ENCODE results near the gene SORCS3. TPM values are rescaled to one million over a fixed set of nuclear protein-coding genes. Genes with fewer than 3 reads are reported as not detected.

Gene SORCS3
- total and polyA plus RNA-seq, 9 of the 15 experiments (the other 6 are each of a cell fraction or from before 2014, with no cell fraction given), result not detected

DNA sequence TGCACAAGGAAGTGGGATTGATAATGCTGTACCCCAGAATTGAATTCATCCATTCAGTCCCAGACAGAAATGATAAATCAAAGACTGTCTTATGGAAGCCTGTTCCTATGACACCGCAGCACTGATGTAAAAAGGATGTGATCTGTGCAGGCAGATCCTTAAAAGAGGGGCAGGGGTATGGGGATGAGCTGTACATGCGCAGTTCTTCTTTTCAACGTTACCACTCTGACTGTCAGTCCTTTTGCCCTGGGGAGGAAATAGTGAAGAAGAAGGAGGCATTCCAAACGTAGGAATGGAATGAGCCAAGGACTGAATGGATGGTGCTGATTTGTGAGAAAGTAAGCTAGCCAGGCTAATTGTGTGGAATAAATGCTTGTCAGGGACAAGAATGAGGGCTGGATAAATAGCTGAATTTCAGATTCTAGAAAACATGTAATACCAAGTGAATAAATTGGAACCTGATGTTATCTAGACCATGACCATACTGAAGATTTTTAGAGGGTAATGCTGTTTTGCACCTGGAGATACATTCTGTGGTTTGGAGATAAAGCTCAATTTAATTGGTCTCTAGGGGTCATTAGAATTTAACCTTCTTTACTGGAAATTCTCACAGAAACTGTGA, 509.3 kb downstream of the SORCS3 start:
- no peaks in the 10 kb centered on the region for H3K9me1 ChIP-seq (ENCODE audit: control insufficient read depth, insufficient read depth, low read length)
- no TSS peak for BruUV-seq (replicated peaks)
- no peaks in the 10 kb centered on the region for H3K36me3 ChIP-seq (ENCODE audit: control insufficient read depth, insufficient read depth, low read length)
- no peak overlapping the region for H3K4me2 ChIP-seq (ENCODE audit: insufficient read depth, low read length)
- H3K27ac ChIP-seq (ENCODE audit: extremely low read depth, low read depth, low read length), result no peak overlapping the region
- H4K20me1 ChIP-seq (replicated peaks; ENCODE audit: control insufficient read depth, insufficient read depth, low read length), result no peaks in the 10 kb centered on the region
- ChIA-PET CTCF (ENCODE audit: low intra/inter-chr PET ratio) (no interaction called here), POLR2A (no interaction called here)
- FAIRE-seq (no peak), DNase-seq (ENCODE audit: extremely low read depth in 1 of 4, low spot score in 3 of 4) (no peak), ATAC-seq (no peak)
- H2AFZ ChIP-seq (ENCODE audit: low read depth, low read length), result no peak overlapping the region
- H3K27me3 ChIP-seq (ENCODE audit: control insufficient read depth in 2 of 2, insufficient read depth in 2 of 2, low read length in 2 of 2), result no peaks in the 10 kb centered on the region
- H3K9me3 ChIP-seq (replicated peaks; ENCODE audit: control insufficient read depth, insufficient read depth, low read depth, low read length), result no peaks in the 10 kb centered on the region
- in situ Hi-C loops (cut with MboI) (no loop called here), intact Hi-C loops (cut with micrococcal nuclease) (no loop called here)
- no peaks in the 10 kb centered on the region for H3K4me1 ChIP-seq (replicated peaks in 1 of 2; ENCODE audit: control insufficient read depth in 2 of 2, insufficient read depth in 2 of 2, low read length in 2 of 2)
- no peak overlapping the region for H3K4me3 ChIP-seq
- whole genome bisulfite sequencing (ENCODE audit: insufficient coverage, low coverage, missing lambda C conversion rate), result 0% methylated on average over 4 of the region's 4 CpGs
- H3K9ac ChIP-seq (ENCODE audit: insufficient read depth in 1 of 2, low read depth in 2 of 2, low read length in 2 of 2), result no peak overlapping the region
- no peaks in the 10 kb centered on the region for H3K79me2 ChIP-seq (ENCODE audit: control insufficient read depth, insufficient read depth, low read length)
- TF ChIP-seq, protein P1, sequence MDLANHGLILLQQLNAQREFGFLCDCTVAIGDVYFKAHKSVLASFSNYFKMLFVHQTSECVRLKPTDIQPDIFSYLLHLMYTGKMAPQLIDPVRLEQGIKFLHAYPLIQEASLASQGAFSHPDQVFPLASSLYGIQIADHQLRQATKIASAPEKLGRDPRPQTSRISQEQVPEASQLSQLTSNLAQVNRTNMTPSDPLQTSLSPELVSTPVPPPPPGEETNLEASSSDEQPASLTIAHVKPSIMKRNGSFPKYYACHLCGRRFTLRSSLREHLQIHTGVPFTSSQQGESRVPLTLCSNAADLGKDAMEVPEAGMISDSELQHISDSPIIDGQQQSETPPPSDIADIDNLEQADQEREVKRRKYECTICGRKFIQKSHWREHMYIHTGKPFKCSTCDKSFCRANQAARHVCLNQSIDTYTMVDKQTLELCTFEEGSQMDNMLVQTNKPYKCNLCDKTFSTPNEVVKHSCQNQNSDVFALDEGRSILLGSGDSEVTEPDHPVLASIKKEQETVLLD (IDR thresholded peaks at IDR 0.05), result no peak
- no peak for TF ChIP-seq POLR3A (IDR thresholded peaks at IDR 0.05; ENCODE audit: borderline replicate concordance, extremely low read depth, insufficient read depth, insufficient read length)
- TF ChIP-seq CEBPG (CRISPR knock-in tag; IDR thresholded peaks at IDR 0.05), result no peak
- TF ChIP-seq CEBPG (tag; conservative IDR thresholded peaks at IDR 0.05 in 1 of 2, IDR thresholded peaks at IDR 0.05 in 1 of 2), result no peak
- TF ChIP-seq, protein P2, sequence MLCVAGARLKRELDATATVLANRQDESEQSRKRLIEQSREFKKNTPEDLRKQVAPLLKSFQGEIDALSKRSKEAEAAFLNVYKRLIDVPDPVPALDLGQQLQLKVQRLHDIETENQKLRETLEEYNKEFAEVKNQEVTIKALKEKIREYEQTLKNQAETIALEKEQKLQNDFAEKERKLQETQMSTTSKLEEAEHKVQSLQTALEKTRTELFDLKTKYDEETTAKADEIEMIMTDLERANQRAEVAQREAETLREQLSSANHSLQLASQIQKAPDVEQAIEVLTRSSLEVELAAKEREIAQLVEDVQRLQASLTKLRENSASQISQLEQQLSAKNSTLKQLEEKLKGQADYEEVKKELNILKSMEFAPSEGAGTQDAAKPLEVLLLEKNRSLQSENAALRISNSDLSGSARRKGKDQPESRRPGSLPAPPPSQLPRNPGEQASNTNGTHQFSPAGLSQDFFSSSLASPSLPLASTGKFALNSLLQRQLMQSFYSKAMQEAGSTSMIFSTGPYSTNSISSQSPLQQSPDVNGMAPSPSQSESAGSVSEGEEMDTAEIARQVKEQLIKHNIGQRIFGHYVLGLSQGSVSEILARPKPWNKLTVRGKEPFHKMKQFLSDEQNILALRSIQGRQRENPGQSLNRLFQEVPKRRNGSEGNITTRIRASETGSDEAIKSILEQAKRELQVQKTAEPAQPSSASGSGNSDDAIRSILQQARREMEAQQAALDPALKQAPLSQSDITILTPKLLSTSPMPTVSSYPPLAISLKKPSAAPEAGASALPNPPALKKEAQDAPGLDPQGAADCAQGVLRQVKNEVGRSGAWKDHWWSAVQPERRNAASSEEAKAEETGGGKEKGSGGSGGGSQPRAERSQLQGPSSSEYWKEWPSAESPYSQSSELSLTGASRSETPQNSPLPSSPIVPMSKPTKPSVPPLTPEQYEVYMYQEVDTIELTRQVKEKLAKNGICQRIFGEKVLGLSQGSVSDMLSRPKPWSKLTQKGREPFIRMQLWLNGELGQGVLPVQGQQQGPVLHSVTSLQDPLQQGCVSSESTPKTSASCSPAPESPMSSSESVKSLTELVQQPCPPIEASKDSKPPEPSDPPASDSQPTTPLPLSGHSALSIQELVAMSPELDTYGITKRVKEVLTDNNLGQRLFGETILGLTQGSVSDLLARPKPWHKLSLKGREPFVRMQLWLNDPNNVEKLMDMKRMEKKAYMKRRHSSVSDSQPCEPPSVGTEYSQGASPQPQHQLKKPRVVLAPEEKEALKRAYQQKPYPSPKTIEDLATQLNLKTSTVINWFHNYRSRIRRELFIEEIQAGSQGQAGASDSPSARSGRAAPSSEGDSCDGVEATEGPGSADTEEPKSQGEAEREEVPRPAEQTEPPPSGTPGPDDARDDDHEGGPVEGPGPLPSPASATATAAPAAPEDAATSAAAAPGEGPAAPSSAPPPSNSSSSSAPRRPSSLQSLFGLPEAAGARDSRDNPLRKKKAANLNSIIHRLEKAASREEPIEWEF (CRISPR knock-in tag; IDR thresholded peaks at IDR 0.05), result no peak
- TF ChIP-seq, protein P3, sequence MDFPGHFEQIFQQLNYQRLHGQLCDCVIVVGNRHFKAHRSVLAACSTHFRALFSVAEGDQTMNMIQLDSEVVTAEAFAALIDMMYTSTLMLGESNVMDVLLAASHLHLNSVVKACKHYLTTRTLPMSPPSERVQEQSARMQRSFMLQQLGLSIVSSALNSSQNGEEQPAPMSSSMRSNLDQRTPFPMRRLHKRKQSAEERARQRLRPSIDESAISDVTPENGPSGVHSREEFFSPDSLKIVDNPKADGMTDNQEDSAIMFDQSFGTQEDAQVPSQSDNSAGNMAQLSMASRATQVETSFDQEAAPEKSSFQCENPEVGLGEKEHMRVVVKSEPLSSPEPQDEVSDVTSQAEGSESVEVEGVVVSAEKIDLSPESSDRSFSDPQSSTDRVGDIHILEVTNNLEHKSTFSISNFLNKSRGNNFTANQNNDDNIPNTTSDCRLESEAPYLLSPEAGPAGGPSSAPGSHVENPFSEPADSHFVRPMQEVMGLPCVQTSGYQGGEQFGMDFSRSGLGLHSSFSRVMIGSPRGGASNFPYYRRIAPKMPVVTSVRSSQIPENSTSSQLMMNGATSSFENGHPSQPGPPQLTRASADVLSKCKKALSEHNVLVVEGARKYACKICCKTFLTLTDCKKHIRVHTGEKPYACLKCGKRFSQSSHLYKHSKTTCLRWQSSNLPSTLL (IDR thresholded peaks at IDR 0.05), result no peak
- no peak for TF ChIP-seq DDX20 (tag; IDR thresholded peaks at IDR 0.05; ENCODE audit: low read depth)
- TF ChIP-seq CHCHD3 (CRISPR knock-in tag; IDR thresholded peaks at IDR 0.05), result no peak
- TF ChIP-seq RB1 (IDR thresholded peaks at IDR 0.05; ENCODE audit: low read depth), result no peak
- no peak for TF ChIP-seq SIN3B (IDR thresholded peaks at IDR 0.05; ENCODE audit: low read depth)
- no peak for TF ChIP-seq NFXL1 (CRISPR knock-in tag; IDR thresholded peaks at IDR 0.05)
- no peak for TF ChIP-seq SAFB (IDR thresholded peaks at IDR 0.05; ENCODE audit: borderline replicate concordance, low read depth, low read length)
- no peak for TF ChIP-seq CXXC5 (CRISPR knock-in tag; IDR thresholded peaks at IDR 0.05)
- TF ChIP-seq ZNF79 (CRISPR knock-in tag; IDR thresholded peaks at IDR 0.05; ENCODE audit: low read depth), result no peak
- no peak for TF ChIP-seq HNRNPK (IDR thresholded peaks at IDR 0.05; ENCODE audit: low read depth, low read length, poor library complexity, severe bottlenecking)

Measured in K562 (cell line).